Mucosa of descending colon (tissue), 3 donors: ENCODE results near the gene BNC1. TPM values are rescaled to one million over a fixed set of nuclear protein-coding genes. Genes with fewer than 3 reads are reported as not detected.

Experiments
- ATAC-seq: fragments of 200-7000 bp; cut with Tn5 transposase; one replicate; pipeline ENCODE4 v1.9.1; 2020; ENCODE audit warnings: mild to moderate bottlenecking, moderate library complexity
- DNase-seq, 3 donors: peaks; one replicate each; pipeline ENCODE4 v3.0.0-alpha.2; 2020
- H3K36me3 ChIP-seq: fragments of 200-600 bp; one replicate; pipeline ENCODE4 v1.8.0; 2021; ENCODE audit warnings: low read depth, mild to moderate bottlenecking
- H3K4me1 ChIP-seq: fragments of 200-600 bp; one replicate; pipeline ENCODE4 v1.8.0; 2021; ENCODE audit warnings: low read depth, mild to moderate bottlenecking
- H3K4me3 ChIP-seq: fragments of 200-600 bp; one replicate; pipeline ENCODE4 v1.8.0; 2021; ENCODE audit warnings: mild to moderate bottlenecking
- H3K9me3 ChIP-seq: fragments of 200-600 bp; one replicate; pipeline ENCODE4 v1.8.0; 2021; ENCODE audit warnings: mild to moderate bottlenecking
- CTCF ChIP-seq: fragments of 200-600 bp; IDR thresholded peaks from one replicate; pipeline ENCODE4 v1.8.0; 2022; ENCODE audit warnings: antibody characterized with exemption, mild to moderate bottlenecking
- intact Hi-C, 2 donors: fragments of 100-400 bp; cut with DNase I in 1 of 2; cut with micrococcal nuclease in 1 of 2; formaldehyde crosslinking; loops; one replicate each; pipeline versions ENCODE4 v1.11.0 to v1.11.1; 2022; cut with DNase I, micrococcal nuclease
- total RNA-seq, 3 donors: library from RNA; stranded (reverse); fragmentation: NEBNext Ultra II Directional in 2 of 3; extraction: Animal tissue kit (Norgen Biotek cat#: 25700) in 2 of 3; gene quantifications; one replicate each; pipeline versions ENCODE4 v1.2.1 to v1.2.4, GENCODE V29; 2021 to 2023
- donor health status: DM: no; HTN: no; CAD: no; lungs with moderate emphysema.
- donor health status: DM: no; HTN: no; CAD: no.
- donor health status: DM: no; HTN: yes; CAD: no.

BNC1 gene
- total RNA-seq, 3 donors from 2014 or later: 0.16 TPM; not detected in 2

GRCh38 chr15:83293201-83293600 is 8.7 kb upstream of the BNC1 start:
- Histone ChIP-seq H3K36me3 (no peaks in the 10 kb centered on the region), H3K4me1 (no peaks in the 10 kb centered on the region), H3K9me3 (no peaks in the 10 kb centered on the region), H3K4me3 (no peak overlapping the region)
- TF ChIP-seq CTCF: no peak
- DNase-seq (no peak), ATAC-seq (no peak)
- intact Hi-C loops: no loop called here

GRCh38 chr15:83292317-83292716 is 7.9 kb upstream of the BNC1 start:
- no peak for TF ChIP-seq CTCF

GRCh38 chr15:83290236-83290635 is 5.8 kb upstream of the BNC1 start:
- Histone ChIP-seq H3K9me3 (no peaks in the 10 kb centered on the region), H3K4me1 (no peaks in the 10 kb centered on the region), H3K4me3 (no peak overlapping the region), H3K36me3 (no peaks in the 10 kb centered on the region)
- DNase-seq (no peak), ATAC-seq (no peak)
- intact Hi-C loops: no loop called here
- no peak for TF ChIP-seq CTCF

More at GRCh38 chr15:83292317-83292716, 7.9 kb upstream of the BNC1 start:
- DNase-seq (no peak), ATAC-seq (no peak)
- Histone ChIP-seq H3K4me3 (no peak overlapping the region), H3K4me1 (no peaks in the 10 kb centered on the region), H3K36me3 (no peaks in the 10 kb centered on the region), H3K9me3 (no peaks in the 10 kb centered on the region)
- intact Hi-C loops: no loop called here

GRCh38 chr15:83289160-83289559 is 4.7 kb upstream of the BNC1 start:
- no peak for TF ChIP-seq CTCF
- intact Hi-C loops: no loop called here
- Histone ChIP-seq H3K4me3 (no peak overlapping the region), H3K4me1 (no peaks in the 10 kb centered on the region), H3K9me3 (no peaks in the 10 kb centered on the region), H3K36me3 (no peaks in the 10 kb centered on the region)
- no peak for ATAC-seq
- DNase-seq: no peak

GRCh38 chr15:83288381-83288801 is 3.9 kb upstream of the BNC1 start:
- Histone ChIP-seq H3K36me3 (no peaks in the 10 kb centered on the region), H3K4me3 (no peak overlapping the region), H3K9me3 (no peaks in the 10 kb centered on the region), H3K4me1 (no peaks in the 10 kb centered on the region)
- ATAC-seq (no peak), DNase-seq (no peak)
- TF ChIP-seq CTCF: no peak
- intact Hi-C loops: no loop called here

GRCh38 chr15:83287541-83288027 is 3.1 kb upstream of the BNC1 start:
- no peak for DNase-seq
- Histone ChIP-seq H3K36me3 (no peaks in the 10 kb centered on the region), H3K9me3 (no peaks in the 10 kb centered on the region), H3K4me1 (no peaks in the 10 kb centered on the region), H3K4me3 (no peak overlapping the region)
- intact Hi-C loops: no loop called here
- ATAC-seq: no peak
- TF ChIP-seq CTCF: no peak
